ENCODE data around the gene MEI1.

- TF ChIP-seq CTCF (IDR thresholded peaks at IDR 0.05) (no peak), MAX (CRISPR knock-in tag; IDR thresholded peaks at IDR 0.05) (no peak), ETV6 (CRISPR knock-in tag; IDR thresholded peaks at IDR 0.05) (no peak), CBFB (CRISPR knock-in tag; IDR thresholded peaks at IDR 0.05; ENCODE audit: low read depth) (no peak), USF2 (CRISPR knock-in tag; IDR thresholded peaks at IDR 0.05) (no peak), ZSCAN18 (CRISPR knock-in tag; IDR thresholded peaks at IDR 0.05) (no peak), TEAD4 (CRISPR knock-in tag; IDR thresholded peaks at IDR 0.05) (no peak), SOX15 (CRISPR knock-in tag; IDR thresholded peaks at IDR 0.05) (no peak), MYBL2 (CRISPR knock-in tag; IDR thresholded peaks at IDR 0.05) (no peak), NR2C2 (CRISPR knock-in tag; IDR thresholded peaks at IDR 0.05) (no peak)
Measured at GRCh38 chr22:41818596-41818995, 119.3 kb downstream of the MEI1 start.

All from WTC11 (cell line).